IPS-NIHi11 (cell line): ENCODE data around the gene RNF121.
"Not testable (repeated sequence)": the region's sequence is repeated elsewhere in the genome, so short reads cannot be mapped to it uniquely, and the experiment has no call there.

Experiments
- DNase-seq: peaks from one replicate; pipeline ENCODE4 v3.0.0; 2012; ENCODE audit warnings: mixed read lengths, low spot score

The RNF121 gene

DNA sequence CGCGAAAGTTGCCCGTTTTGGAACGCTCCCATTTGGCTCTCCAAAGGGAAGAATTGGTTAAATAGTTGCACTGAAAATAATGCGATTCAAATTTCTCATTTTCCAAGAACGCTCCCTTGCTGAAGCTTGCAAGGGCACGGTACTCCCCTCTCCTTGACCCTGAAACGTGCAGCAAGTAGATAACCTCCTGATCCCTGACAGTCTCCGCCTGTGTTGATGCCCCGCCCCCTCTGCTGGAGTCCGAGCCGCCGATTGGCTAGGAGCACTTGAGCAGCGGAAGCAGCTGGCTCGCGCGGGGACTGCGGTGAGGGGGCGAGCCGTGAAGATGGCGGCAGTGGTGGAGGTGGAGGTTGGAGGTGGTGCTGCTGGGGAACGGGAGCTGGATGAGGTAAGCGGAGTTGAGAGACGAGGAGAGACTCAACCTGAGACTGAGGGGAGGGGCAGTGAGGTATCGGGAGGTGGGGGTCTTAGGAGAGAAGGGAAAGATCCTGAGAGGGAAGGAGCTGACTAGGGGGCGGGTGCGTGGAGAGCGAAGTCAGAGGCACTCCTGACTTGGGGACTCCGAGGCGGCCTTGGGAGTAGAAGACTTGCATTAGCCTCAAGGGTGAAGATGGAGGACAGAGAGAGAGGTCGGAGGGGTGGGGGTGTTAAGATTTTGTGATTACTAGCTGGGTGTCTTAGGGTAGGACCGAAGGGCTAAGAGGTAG is at the start of gene RNF121:
Gene RNF121, plus strand, starts transcription at position 310 of the 707 bp plus-strand sequence. Its CDS starts 16 bp downstream, at position 326.
- peak; percentile 100 for DNase-seq

DNA sequence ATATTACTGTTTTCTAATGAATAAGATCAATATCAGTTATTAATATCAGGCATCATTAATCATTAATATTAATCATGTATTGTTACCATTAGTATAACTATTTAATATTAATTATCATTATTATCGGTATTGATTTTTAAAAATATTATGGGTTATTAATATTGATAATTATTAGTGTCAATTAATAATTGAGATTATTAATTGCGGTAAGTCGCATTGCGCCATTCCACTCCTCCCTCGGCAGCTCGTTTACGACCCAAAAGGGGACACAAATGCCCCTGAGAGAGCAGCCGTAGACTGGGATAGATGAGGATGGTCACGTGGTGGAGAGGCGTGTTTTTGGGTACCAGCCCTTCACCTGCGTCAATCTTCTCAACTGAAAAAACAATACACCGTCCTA is 43.0 kb upstream of the RNF121 start:
- DNase-seq = not testable (repeated sequence)

DNA sequence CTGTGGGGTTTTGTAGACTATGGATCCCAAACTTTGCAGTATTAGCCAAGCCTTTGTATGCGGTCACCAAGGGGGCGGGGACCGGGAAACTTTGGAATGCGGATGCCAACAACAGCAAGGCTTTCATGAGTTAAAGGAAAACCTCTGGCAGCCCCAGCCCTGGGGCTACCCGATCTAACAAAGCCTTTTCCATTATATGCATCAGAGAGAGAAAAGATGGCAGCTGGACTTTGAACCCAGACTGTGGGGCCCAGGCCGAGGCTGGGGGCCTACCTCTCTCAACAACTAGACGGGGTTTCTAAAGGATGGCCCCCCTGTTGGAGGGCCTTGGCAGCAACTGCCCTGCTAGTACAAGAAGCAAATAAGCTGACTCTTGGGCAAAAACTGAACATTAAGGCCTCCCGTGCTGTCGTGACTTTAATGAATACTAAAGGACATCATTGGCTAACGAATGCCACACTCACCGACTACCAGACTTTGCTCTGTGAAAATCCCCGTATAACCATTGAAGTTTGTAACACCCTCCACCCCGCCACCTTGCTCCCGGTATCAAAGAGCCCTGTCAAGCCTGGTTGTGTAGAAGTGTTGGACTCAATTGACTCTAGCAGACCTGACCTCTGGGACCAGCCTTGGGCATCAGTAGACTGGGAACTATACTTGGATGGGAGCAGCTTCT is 40.4 kb upstream of the RNF121 start:
- DNase-seq = not testable (repeated sequence)

DNA sequence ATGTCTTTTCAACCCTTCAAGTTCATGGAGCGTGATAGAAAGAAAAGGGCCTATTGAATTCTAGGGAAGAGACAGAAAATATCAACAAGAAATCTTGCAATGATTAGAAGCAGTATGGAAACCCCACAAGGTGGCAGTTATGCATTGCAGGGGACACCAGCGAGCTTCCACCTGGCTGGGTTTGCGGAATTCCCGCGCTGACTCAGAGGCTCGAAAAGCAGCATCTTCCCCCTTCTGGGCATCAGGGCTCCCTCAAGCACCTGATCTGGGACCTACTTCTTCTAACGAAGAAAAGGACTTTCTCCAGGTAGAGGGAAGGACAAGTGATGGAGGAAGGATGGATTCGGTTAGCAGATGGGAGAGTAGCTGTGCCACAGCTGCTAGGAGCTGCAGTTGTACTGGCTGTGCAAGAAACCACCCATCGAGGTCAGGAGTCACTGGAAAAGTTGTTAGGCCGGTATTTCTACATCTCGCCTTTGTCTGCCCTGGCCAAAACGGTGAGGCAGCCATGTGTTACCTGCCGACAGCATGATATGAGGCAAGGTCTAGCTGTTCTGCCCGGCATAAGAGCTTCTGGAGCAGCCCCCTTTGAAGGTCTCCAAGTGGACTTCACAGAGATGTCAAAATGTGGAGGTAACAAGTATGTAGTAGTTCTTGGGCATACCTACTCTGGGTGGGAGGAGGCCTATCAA is 39.5 kb upstream of the RNF121 start:
- not testable (repeated sequence) for DNase-seq

DNA sequence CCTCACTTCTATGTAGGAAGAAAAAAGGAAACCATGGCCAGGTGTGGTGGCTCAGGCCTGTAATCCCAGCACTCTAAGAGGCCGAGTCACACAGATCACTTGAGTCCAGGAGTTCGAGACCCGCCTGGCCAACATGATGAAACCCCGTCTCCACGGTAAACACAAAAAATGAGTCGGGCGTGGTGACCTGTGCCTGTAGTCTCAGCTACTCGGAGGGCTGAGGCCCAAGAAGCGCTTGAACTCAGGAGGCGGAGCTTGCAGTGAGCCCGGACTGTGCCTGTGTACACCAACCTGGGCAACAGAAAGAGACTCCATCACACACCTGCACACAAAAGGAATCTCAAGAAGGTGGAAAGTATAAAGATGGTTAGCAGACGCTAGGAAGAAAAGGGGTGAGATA is 32.9 kb upstream of the RNF121 start:
- no peak for DNase-seq

DNA sequence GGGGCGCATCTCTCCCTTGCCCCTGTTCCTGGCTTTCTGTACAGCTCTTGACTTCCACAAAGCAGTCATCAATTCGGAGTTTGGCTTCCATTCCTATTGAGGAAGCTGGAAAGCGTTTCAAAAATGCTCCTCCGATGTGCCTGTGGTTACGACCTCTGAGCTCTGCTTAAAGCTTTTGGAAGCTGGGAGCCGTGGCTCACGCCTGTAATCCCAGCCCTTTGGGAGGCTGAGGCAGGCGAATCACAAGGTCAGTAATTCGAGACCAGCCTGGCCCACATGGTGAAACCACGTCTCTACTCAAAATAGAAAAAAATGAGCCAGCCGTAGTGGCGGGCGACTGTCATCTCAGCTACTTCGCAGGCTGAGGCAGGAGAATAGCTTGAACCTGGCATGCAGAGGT is 27.7 kb upstream of the RNF121 start:
- DNase-seq = not testable (repeated sequence)

DNA sequence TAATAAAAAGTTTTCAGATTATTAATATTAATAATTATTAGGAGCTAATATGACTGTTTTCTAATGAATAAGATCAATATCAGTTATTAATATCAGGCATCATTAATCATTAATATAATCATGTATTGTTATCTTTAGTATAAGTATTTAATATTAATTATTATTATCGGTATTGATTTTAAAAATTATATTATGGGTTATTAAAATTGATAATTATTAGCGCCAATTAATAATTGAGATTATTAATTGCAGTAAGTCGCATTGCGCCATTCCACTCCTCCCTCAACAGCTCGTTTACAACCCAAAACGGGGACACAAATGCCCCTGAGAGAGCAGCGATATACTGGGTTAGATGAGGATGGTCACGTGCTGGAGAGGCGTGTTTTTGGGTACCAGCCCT is 20.6 kb upstream of the RNF121 start:
- no peak for DNase-seq

DNA sequence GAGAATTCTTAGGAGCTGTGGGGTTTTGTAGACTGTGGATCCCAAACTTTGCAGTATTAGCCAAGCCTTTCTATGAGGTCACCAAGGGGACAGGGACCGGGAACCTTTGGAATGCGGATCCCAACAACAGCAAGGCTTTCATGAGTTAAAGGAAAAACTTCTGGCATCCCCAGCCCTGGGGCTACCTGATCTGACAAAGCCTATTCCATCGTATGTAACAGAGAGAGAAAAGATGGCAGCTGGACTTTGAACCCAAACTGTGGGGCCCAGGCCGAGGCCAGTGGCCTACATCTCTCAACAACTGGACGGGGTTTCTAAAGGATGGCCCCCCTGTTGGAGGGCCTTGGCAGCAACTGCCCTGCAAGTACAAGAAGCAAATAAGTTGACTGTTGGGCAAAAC is 18.1 kb upstream of the RNF121 start:
- DNase-seq = not testable (repeated sequence)

DNA sequence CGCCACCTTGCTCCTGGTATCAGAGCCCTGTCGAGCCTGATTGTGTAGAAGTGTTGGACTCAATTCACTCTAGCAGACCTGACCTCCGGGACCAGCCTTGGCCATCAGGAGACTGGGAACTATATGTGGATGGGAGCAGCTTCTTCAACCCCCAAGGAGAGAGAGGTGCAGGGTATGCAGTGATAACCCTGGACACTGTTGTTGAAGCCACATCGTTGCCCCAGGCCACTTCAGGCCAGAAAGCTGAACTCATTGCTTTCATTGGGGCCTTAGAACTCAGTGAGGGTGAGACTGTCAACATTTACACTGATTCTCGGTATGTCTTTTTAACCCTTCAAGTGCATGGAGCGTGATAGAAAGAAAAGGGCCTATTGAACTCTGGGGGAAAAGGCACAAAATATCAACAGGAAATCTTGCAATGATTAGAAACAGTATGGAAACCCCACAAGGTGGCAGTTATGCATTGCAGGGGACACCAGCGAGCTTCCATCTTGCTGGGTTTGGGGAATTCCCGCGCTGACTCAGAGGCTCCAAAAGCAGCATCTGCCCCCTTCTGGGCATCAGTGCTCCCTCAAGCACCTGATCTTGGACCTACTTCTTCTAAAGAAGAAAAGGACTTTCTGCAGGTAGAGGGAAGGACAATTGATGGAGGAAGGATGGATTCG is 17.4 kb upstream of the RNF121 start:
- DNase-seq = not testable (repeated sequence)

DNA sequence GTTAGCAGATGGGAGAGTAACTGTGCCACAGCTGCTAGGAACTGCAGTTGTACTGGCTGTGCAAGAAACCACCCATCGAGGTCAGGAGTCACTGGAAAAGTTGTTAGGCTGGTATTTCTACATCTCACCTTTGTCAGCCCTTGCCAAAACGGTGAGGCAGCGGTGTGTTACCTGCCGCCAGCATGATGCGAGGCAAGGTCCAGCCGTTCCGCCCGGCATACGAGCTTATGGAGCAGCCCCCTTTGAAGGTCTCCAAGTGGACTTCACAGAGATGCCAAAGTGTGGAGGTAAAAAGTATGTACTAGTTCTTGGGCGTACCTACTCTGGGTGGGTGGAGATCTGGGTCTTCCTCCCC is 16.9 kb upstream of the RNF121 start:
- not testable (repeated sequence) for DNase-seq

DNA sequence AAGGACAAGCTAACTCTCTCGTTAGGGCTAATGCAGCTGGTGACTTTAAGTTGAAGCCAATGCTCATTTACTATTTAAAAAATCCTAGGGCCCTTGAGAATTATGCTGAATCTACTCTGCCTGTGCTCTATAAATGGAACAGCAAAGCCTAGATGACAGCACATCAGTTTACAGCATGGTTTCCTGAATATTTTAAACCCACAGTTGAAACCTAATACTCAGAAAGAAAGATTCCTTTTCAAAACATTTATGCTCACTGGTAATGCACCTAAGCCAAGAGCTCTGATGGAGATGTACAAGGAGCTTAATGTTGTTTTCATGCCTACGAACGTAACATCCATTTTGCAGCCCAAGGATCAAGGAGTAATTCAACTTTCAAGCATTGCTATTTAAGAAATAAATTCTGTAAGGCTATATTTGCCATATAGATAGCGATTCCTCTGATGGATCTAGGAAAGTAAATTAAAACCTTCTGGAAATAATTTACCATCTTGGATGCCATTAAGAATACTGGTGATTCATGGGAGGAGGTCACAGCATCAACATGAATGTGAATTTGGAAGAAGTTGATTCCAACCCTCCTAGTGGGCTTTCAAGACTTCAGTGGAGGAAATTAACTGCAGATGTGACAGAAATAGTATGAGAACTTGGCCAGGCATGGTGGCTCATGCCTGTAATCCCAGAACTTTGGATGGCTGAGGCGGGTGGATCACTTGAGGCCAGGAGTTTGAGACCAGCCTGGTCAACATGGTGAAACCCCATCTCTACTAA is 14.9 kb upstream of the RNF121 start:
- no peak for DNase-seq

DNA sequence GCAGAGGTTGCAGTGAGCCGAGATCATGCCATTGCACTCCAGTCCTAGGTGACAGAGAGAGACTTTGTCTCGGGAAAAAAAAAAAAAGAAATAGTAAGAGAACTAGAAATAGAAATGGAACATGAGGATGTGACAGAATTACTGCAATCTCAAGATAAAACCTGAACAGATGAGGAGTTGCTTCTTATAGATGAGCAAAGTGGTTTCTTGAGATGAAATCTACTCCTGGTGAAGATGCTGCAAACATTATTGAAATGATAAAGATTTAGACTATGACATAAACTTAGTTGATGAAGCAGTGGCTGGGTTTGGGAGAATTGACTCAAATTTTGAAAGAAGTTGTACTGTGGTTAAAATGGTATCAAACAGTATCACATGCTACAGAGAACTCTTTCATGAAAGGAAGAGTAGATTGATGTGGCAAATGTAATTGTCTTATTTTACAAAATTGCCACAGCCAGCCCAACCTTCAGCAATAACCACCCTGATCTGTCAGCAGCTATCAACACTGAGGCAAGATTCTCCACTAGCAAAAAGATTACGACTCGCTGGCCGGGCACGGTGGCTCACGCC is 14.1 kb upstream of the RNF121 start:
- DNase-seq = no peak

DNA sequence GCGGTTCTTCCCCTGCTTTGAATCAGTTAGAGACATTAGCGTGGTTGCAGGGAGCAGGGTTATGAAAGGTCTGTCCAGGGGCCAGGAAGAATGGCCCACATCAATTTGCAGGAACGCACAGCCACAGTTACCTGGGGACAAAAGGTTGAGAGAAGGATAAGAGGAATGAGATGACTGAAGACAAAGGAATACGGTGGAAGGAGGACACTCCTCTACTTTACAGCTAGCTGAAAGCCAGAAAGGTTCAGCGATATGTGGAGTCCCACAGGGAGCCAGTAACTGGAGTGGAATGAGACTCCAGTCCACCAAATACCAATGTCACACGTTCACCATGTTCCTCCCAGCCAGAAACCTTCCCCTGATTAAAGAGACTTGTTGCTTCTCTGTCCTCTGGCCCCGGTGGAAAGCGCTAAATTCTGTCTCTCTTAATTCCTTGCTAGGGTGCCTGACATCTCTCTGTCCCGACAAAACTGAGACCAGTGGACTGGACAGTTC is 11.2 kb upstream of the RNF121 start:
- DNase-seq = no peak

DNA sequence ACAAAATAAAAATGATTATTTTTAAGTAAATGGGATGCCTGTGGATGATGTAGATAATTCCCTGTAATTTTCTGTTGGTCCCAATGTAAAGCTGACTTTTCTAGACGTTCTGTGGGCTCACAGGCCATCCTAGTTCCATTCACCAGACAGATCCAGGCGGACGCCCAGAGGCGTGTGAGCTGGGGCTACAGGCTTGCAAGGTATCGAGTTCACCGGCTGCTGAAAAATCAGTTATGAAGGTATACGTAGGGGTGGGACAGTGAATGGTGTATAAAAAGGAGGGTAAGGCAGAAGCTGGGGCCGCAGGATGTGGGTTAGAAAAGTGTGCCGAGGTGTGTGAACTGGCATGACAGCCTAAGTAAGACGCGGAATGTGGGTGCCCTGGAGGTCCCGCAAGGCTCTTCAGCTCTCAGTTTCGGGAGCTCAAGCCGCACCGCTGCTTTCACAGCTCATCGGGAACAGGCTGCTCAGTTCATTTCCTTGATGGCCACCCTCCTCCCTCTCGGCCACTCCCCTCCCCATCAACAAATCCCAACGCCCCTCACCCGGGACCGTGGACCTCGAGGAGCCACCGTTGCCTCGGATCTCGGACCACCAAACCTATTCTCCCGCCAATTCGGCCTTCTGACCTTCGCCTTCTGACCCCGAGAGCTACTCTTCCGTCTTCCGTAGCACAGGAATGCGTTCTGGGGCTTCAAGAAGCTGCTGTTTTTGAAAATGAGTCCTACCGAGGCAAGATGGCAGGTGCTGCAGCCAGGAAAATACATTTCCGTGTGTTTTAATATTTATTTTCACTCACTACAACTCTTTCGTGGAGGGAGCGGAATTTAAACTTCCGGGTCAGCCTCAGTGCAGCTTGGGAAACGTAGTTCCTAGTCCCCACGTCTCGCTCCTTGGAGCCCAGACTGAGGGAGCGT is 768 bp upstream of the RNF121 start, which contains the start of gene XNDC1N:
Gene XNDC1N, minus strand, starts transcription at position 775 of the 917 bp plus-strand sequence. CDS start 5,241 bp downstream, outside the sequence.
- peak; percentile 89 for DNase-seq

DNA sequence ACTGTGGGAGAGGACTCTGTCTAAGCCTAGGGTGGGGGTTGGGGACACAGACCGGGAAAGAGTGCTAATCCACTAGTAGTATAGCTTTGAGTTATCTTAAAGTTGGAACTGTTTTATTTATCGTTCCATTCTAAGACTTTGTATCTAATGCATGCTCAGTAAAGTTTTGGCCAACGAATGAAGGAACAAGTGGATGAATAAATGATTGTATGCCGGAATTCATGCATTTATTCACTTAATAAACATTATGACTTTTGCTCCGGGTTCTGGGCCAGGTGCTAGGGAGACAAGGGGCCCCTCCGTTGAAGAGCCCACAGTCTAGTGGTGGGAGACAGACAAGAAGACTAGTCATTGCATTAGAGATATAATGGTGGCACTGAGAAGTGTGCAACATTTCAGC is 645 bp downstream of the RNF121 start:
- no peak for DNase-seq

DNA sequence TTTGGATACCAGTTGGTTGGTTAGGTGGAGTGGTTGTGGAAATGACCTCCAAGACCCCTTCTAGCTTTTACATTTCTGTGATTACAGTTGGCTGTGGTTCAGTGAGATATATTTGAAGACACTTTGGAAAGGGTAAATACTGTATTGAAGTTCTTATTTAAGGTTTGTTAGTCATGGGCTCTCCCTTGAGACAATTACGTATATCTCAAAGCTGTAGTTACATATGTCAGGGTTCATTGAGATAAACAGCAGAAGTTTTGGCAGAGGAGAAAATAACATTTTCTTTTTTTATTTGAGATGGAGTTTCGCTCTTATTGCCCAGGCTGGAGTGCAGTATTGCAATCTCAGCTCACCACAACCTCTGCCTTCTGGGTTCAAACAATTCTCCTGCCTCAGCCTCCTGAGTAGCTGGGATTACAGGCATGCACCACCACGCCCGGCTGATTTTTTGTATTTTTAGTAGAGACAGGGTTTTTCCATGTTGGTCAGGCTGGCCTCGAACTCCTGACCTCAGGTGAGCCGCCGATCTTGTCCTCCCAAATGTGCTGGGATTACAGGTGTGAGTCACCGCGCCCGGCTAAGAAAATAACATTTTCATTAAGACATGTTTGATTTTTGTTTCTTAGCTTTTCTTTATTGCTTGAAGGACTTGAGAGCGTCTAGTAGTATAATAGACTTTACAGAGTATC is 1.9 kb downstream of the RNF121 start:
- no peak for DNase-seq

DNA sequence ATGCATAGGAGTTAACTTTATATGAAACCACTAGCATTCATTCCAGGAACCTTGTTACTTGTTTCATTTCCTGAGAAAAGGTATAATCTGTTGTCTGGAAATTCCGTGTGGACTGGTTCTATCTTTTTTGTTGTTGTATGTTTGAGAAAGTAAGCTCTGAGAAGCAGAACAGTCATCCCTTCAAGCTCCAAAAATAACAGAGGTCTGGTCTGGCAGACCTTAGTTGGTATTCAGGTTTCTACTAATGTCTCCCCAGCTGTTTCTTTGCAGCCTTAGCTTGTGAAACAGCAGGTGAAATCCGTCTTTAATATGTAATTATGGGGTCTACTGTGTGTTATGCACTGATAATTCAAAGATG is 2.4 kb downstream of the RNF121 start:
- DNase-seq = no peak

DNA sequence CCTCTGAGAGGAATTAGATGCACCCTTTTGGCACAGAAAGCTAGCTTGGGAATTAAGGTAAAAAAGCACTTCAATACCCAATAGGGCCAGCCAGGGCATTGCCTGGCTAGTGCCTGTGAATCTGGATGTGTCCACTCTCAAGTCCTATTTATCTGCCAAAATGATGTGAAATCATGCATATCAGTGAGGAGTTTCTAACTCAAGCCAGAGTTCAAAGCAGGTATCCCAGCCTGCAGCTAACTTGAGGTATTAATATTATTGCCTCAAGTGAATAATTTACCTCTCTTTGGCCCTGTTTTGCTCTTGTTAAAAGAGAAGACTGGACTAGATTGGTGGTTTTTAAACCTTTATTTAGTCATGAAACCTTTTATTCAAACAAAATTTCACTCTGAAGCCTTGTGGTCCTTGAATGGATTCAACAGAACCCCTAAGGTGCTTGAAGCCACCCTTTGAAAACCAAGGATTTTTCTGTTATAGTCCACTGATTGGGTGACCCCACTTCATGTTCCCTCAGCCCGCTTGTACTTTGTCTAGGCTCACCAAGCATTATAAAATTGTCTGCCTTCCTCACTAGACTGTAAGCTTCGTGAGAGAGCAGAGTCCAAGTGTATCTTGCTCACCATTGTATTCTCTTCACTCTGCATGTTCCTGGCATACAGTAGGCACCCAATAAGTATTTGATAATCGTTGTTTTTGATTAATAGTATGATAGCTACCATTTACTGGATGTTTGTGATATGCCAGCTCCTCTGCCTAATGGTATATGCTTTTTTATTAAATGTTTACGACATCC is 4.5 kb downstream of the RNF121 start:
- no peak for DNase-seq

DNA sequence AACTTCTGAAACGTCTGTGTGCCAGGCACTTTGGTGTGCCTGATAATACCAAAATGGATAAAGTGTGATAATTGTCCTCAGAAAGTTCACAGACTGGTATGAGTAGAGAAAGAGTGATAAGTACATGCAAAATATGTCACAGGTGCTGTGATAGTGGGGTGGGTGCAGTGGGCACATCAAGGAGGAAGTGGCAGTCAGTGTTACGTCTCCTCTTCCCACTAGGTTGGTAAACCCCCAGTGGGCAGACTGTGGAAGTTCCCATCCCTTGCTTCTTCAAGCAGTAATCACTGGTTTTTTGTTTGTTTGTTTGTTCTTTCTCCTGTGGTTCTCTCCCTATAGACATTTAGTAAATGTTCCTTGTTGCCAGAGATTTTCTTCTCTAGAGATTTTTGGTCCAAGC is 5.4 kb downstream of the RNF121 start:
- DNase-seq = no peak
